Measurements from ENCODE around the gene PCA3. TPM values are rescaled to one million over a fixed set of nuclear protein-coding genes. Genes with fewer than 3 reads are reported as not detected.
A peak's percentile ranks its signal among the peaks of the same experiment; 100 is the strongest.

The PCA3 gene
- total and polyA plus RNA-seq, 2 of the 8 experiments (the other 6 are each of a cell fraction or from before 2014, with no cell fraction given), result not detected

DNA sequence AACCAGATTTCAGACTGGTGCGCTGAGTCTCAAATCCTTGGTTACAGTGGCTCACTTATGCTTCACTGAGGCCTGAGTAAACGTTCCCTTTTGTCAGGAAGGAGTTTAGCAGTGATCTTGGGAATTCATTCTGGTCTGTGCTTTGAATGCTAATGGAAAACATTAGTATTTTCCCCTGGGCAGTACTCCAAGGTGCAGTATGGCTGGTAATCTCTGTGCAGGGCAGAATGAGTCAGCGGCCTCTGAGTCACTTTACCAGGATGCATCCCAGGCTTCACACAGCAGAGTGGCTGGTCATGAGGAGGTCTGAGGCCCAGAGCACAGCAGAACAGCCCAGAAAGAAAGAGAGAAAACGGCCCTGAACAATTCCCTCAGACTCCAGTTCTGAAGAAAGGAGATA is 54.0 kb downstream of the PCA3 start:
- Histone ChIP-seq H3K9ac (replicated peaks in 1 of 4; ENCODE audit: extremely low read depth in 1 of 4, low read depth in 3 of 4, low read length in 3 of 4) (no peak overlapping the region), H3K9me3 (ENCODE audit: insufficient read depth in 2 of 2, low read depth in 1 of 2, low read length in 1 of 2) (no peaks in the 10 kb centered on the region), H3K23me2 (ENCODE audit: low read depth, low read length) (no peaks in the 10 kb centered on the region), H3K79me2 (ENCODE audit: control insufficient read depth in 1 of 2, insufficient read depth in 2 of 2, low read length in 2 of 2) (no peaks in the 10 kb centered on the region), H2AFZ (ENCODE audit: low read length) (no peak overlapping the region), H2BK120ac (replicated peaks; ENCODE audit: low read depth, low read length) (no peak overlapping the region), H3K56ac (replicated peaks; ENCODE audit: insufficient read length, low read depth, low read length) (no peak overlapping the region), H3K36me3 (ENCODE audit: control insufficient read depth in 2 of 4, insufficient read depth in 4 of 4, low read length in 3 of 4) (no peaks in the 10 kb centered on the region; a peak in 1 of 8 replicates), H2BK20ac (ENCODE audit: low read length) (no peak overlapping the region), H2AK5ac (ENCODE audit: low read depth, low read length) (no peak overlapping the region), H4K5ac (ENCODE audit: insufficient read length, low read depth, low read length) (no peak overlapping the region), H4K91ac (replicated peaks; ENCODE audit: insufficient read length, low read length) (no peak overlapping the region), H4K8ac (ENCODE audit: extremely low read depth, insufficient read depth, low read length) (no peak overlapping the region), H3K27me3 (replicated peaks in 1 of 4; ENCODE audit: control insufficient read depth in 3 of 4, extremely low read depth in 1 of 4, insufficient read depth in 3 of 4, low read length in 3 of 4) (no peaks in the 10 kb centered on the region), H3K27ac (ENCODE audit: low read depth, low read length) (no peak overlapping the region), H2BK12ac (ENCODE audit: low read depth, low read length) (no peak overlapping the region), H3K18ac (ENCODE audit: extremely low read depth, low read length) (no peak overlapping the region), H3K23ac (ENCODE audit: insufficient read length) (no peak overlapping the region), H3K14ac (ENCODE audit: insufficient read length) (no peak overlapping the region), H3K4me3 (ENCODE audit: extremely low read depth in 1 of 4, insufficient read depth in 2 of 4, low read depth in 3 of 4, low read length in 4 of 4) (no peak overlapping the region), H3K79me1 (ENCODE audit: low read depth, low read length) (no peaks in the 10 kb centered on the region), H3K4me1 (replicated peaks in 1 of 4; ENCODE audit: control insufficient read depth in 3 of 4, insufficient read depth in 4 of 4, low read length in 3 of 4) (no peaks in the 10 kb centered on the region), H2BK15ac (ENCODE audit: low read length) (no peak overlapping the region), H3K4me2 (ENCODE audit: insufficient read depth in 1 of 2, low read depth in 2 of 2, low read length in 2 of 2) (no peak overlapping the region), H4K20me1 (replicated peaks in 1 of 2; ENCODE audit: control insufficient read depth in 1 of 2, insufficient read depth in 2 of 2, low read length in 2 of 2) (no peaks in the 10 kb centered on the region), H3K4ac (replicated peaks; ENCODE audit: insufficient read length, low read depth, low read length) (no peak overlapping the region), H2BK5ac (ENCODE audit: low read depth, low read length) (no peak overlapping the region)
- FAIRE-seq (no peak), DNase-seq (ENCODE audit: low read depth in 1 of 2, low spot score in 2 of 2) (peak in 1 of 2 experiments; percentile 29)
- TF ChIP-seq JUND (IDR thresholded peaks at IDR 0.05; ENCODE audit: low read length) (peak; percentile 52), KDM1A (IDR thresholded peaks at IDR 0.05; ENCODE audit: borderline replicate concordance, low read length) (no peak), CHD1 (IDR thresholded peaks at IDR 0.05; ENCODE audit: low read depth, low read length) (no peak)
- ChIA-PET CTCF (ENCODE audit: partially characterized antibody) (interaction anchor here (2.5 kb wide), 1 partner anchor 11 kb away, joined by 6 read pairs; no protein-coding TSS in a partner anchor), POLR2A (ENCODE audit: partially characterized antibody) (no interaction called here)
- 93% methylated on average over 4 of the region's 4 CpGs; no CpG with 5 or more reads in 1 of the 2 experiments for WGBS, 2 experiments (ENCODE audit: extremely low coverage in 1 of 2, insufficient coverage in 1 of 2, insufficient read length in 1 of 2, insufficient replicate concordance in 2 of 2, low coverage in 1 of 2, low lambda C conversion rate in 2 of 2, missing lambda C conversion rate in 1 of 2)

Measured in H1 (cell line).